Natural killer cell (primary cell): Measurements from ENCODE around the gene FAM193A. TPM values are rescaled to one million over a fixed set of nuclear protein-coding genes. Genes with fewer than 3 reads are reported as not detected.

ENCODE experiments used
- ATAC-seq, 3 donors: fragments of 150-1000 bp in 2 of 3; fragments of 200-7000 bp in 1 of 3; cut with Tn5 transposase; 1 replicate in 1 of 3; 2 replicates in 2 of 3; pipeline ENCODE4 v1.10.0; 2021; ENCODE audit warnings: mild to moderate bottlenecking in 2 of 3, moderate library complexity in 2 of 3
- DNase-seq, 2 donors: peaks; one replicate each; pipeline versions ENCODE4 v3.0.0 to v3.0.0-alpha.2; 2013 to 2021; ENCODE audit warnings: mixed read lengths in 1 of 2
- H3K27ac ChIP-seq: one replicate; pipeline ENCODE4 v1.5.1; 2013; ENCODE audit warnings: mild to moderate bottlenecking, low read length
- H3K27me3 ChIP-seq: one replicate; pipeline ENCODE4 v1.6.1; 2013; ENCODE audit warnings: low read length; ENCODE audit not compliant: control insufficient read depth, insufficient read depth
- H3K36me3 ChIP-seq: one replicate; pipeline ENCODE4 v1.6.1; 2013; ENCODE audit warnings: low read length; ENCODE audit not compliant: control insufficient read depth, insufficient read depth
- H3K4me1 ChIP-seq: one replicate; pipeline ENCODE4 v1.6.1; 2013; ENCODE audit warnings: low read length; ENCODE audit not compliant: control insufficient read depth, insufficient read depth
- H3K4me3 ChIP-seq: one replicate; pipeline ENCODE4 v1.5.1; 2013; ENCODE audit warnings: low read length
- H3K9me3 ChIP-seq: one replicate; pipeline ENCODE4 v1.6.1; 2013; ENCODE audit warnings: low read length; ENCODE audit not compliant: control insufficient read depth, insufficient read depth
- H3K27ac Mint-ChIP-seq, 2 donors: one replicate each; pipeline ENCODE4 v1.8.0; 2022; ENCODE audit warnings: mild to moderate bottlenecking in 2 of 2, mixed read lengths in 2 of 2, moderate library complexity in 1 of 2
- H3K27me3 Mint-ChIP-seq, 2 donors: one replicate each; pipeline ENCODE4 v1.8.0; 2022; ENCODE audit warnings: low read depth in 2 of 2, mixed read lengths in 2 of 2
- H3K36me3 Mint-ChIP-seq: one replicate; pipeline ENCODE4 v1.8.0; 2022; ENCODE audit warnings: mixed read lengths
- H3K4me1 Mint-ChIP-seq, 2 donors: one replicate each; pipeline ENCODE4 v1.8.0; 2022; ENCODE audit warnings: mixed read lengths in 2 of 2
- H3K4me3 Mint-ChIP-seq: one replicate; pipeline ENCODE4 v1.8.0; 2022; ENCODE audit warnings: mild to moderate bottlenecking, moderate library complexity, mixed read lengths
- H3K9me3 Mint-ChIP-seq, 2 donors: one replicate each; pipeline ENCODE4 v1.8.0; 2022; ENCODE audit warnings: mixed read lengths in 2 of 2
- CTCF ChIP-seq: fragments of 200-600 bp; IDR thresholded peaks from one replicate; pipeline ENCODE4 v1.8.0; 2022; ENCODE audit warnings: antibody characterized with exemption
- WGBS: methylation state at CpG from one replicate; pipeline ENCODE4 v1.1.7; 2013; ENCODE audit warnings: missing lambda C conversion rate; ENCODE audit not compliant: insufficient coverage; 5-methylcytosine and 5-hydroxymethylcytosine counted together
- intact Hi-C: fragments of 100-400 bp; cut with micrococcal nuclease; formaldehyde crosslinking; loops from one replicate; pipeline ENCODE4 v1.14.2; 2022
- total RNA-seq, 4 donors: library from RNA; stranded (reverse); fragments of 120-200 nt in 1 of 4; gene quantifications; one replicate each; pipeline versions ENCODE4 v1.2.3 to v1.2.4, GENCODE V29; 2013 to 2022

The FAM193A gene
- total RNA-seq, 3 donors from 2014 or later (not counting 1 experiment from before 2014, with no cell fraction given): 39.4 to 49.3 (median 48.1) TPM

GRCh38 chr4:2702361-2702760, 165.9 kb downstream of the FAM193A start:
- intact Hi-C loops: no loop called here
- no peak for DNase-seq
- Histone ChIP-seq H3K9me3 (no peaks in the 10 kb centered on the region), H3K4me1 (no peaks in the 10 kb centered on the region), H3K4me3 (no peak overlapping the region), H3K27me3 (no peaks in the 10 kb centered on the region), H3K36me3 (peaks cover 49% of the 10 kb centered on the region), H3K27ac (no peak overlapping the region)
- Mint-ChIP-seq H3K4me1 (no peaks in the 10 kb centered on the region), H3K9me3 (no peaks in the 10 kb centered on the region), H3K27ac (no peak overlapping the region), H3K27me3 (no peaks in the 10 kb centered on the region), H3K4me3 (no peak overlapping the region), H3K36me3 (peaks cover 13% of the 10 kb centered on the region)
- WGBS: 98% methylated on average over 8 of the region's 8 CpGs
- no peak for TF ChIP-seq CTCF
- no peak for ATAC-seq

GRCh38 chr4:2702770-2703169, 166.3 kb downstream of the FAM193A start:
- Mint-ChIP-seq H3K27ac (no peak overlapping the region), H3K4me3 (no peak overlapping the region)
- intact Hi-C loops: no loop called here

GRCh38 chr4:2712261-2712842, 175.9 kb downstream of the FAM193A start:
- peak overlapping the region; percentile 14 to 15 for H3K27ac Mint-ChIP-seq
- no peak for TF ChIP-seq CTCF
- no peak overlapping the region for H3K4me3 Mint-ChIP-seq
- DNase-seq (no peak), ATAC-seq (no peak)
- intact Hi-C loops: no loop called here
- WGBS: 59% methylated on average over 9 of the region's 9 CpGs
- no peak overlapping the region for H3K27ac ChIP-seq
- H3K9me3 ChIP-seq: no peaks in the 10 kb centered on the region
- H3K4me3 ChIP-seq: no peak overlapping the region
- peaks cover 18 to 20% of the 10 kb centered on the region in 2 donors for H3K4me1 Mint-ChIP-seq
- no peaks in the 10 kb centered on the region for H3K27me3 ChIP-seq
- H3K36me3 ChIP-seq: peaks cover 19% of the 10 kb centered on the region
- no peaks in the 10 kb centered on the region for H3K36me3 Mint-ChIP-seq
- H3K4me1 ChIP-seq: peaks cover 5% of the 10 kb centered on the region
- H3K9me3 Mint-ChIP-seq: no peaks in the 10 kb centered on the region
- H3K27me3 Mint-ChIP-seq: no peaks in the 10 kb centered on the region

More at GRCh38 chr4:2702770-2703169, 166.3 kb downstream of the FAM193A start:
- Mint-ChIP-seq H3K36me3 (peaks cover 13% of the 10 kb centered on the region), H3K27me3 (no peaks in the 10 kb centered on the region), H3K9me3 (no peaks in the 10 kb centered on the region), H3K4me1 (no peaks in the 10 kb centered on the region)
- Histone ChIP-seq H3K9me3 (no peaks in the 10 kb centered on the region), H3K27ac (no peak overlapping the region), H3K4me3 (no peak overlapping the region), H3K4me1 (no peaks in the 10 kb centered on the region), H3K36me3 (peaks cover 50% of the 10 kb centered on the region), H3K27me3 (no peaks in the 10 kb centered on the region)
- ATAC-seq: no peak
- 86% methylated on average over 7 of the region's 7 CpGs for WGBS
- DNase-seq: no peak
- TF ChIP-seq CTCF: no peak

GRCh38 chr4:2713337-2713736, 176.9 kb downstream of the FAM193A start:
- Mint-ChIP-seq H3K36me3 (peaks cover 7% of the 10 kb centered on the region), H3K4me1 (peaks cover 18 to 20% of the 10 kb centered on the region in 2 donors), H3K27me3 (no peaks in the 10 kb centered on the region), H3K4me3 (no peak overlapping the region), H3K9me3 (no peaks in the 10 kb centered on the region), H3K27ac (peak overlapping the region; percentile 59 to 81)
- Histone ChIP-seq H3K36me3 (peaks cover 18% of the 10 kb centered on the region), H3K27ac (no peak overlapping the region), H3K4me1 (peaks cover 5% of the 10 kb centered on the region), H3K9me3 (no peaks in the 10 kb centered on the region), H3K27me3 (no peaks in the 10 kb centered on the region), H3K4me3 (no peak overlapping the region)
- intact Hi-C loops: no loop called here
- 96% methylated on average over 5 of the region's 5 CpGs for WGBS
- ATAC-seq: no peak
- no peak for DNase-seq
- no peak for TF ChIP-seq CTCF
